ENCODE data around the gene SRPK3.

SRPK3 gene

GRCh38 chrX:153781428-153782047, 697 bp downstream of the SRPK3 start:
- no peak for DNase-seq
- TF ChIP-seq, protein P1, sequence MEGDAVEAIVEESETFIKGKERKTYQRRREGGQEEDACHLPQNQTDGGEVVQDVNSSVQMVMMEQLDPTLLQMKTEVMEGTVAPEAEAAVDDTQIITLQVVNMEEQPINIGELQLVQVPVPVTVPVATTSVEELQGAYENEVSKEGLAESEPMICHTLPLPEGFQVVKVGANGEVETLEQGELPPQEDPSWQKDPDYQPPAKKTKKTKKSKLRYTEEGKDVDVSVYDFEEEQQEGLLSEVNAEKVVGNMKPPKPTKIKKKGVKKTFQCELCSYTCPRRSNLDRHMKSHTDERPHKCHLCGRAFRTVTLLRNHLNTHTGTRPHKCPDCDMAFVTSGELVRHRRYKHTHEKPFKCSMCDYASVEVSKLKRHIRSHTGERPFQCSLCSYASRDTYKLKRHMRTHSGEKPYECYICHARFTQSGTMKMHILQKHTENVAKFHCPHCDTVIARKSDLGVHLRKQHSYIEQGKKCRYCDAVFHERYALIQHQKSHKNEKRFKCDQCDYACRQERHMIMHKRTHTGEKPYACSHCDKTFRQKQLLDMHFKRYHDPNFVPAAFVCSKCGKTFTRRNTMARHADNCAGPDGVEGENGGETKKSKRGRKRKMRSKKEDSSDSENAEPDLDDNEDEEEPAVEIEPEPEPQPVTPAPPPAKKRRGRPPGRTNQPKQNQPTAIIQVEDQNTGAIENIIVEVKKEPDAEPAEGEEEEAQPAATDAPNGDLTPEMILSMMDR (IDR thresholded peaks at IDR 0.05; ENCODE audit: low read depth, low read length): no peak
- Histone ChIP-seq H3K9me3 (no peaks in the 10 kb centered on the region), H3K4me1 (peaks cover 20% of the 10 kb centered on the region), H3K36me3 (0 out of 2 replicates have a peak, but pooled peaks cover 4% of the 10 kb centered on the region), H3K27me3 (no peaks in the 10 kb centered on the region), H3K4me3 (ENCODE audit: low read depth, low read length) (no peak overlapping the region)

GRCh38 chrX:153782313-153782712, 1.5 kb downstream of the SRPK3 start:
- DNase-seq: peak; percentile 62
- no peaks in the 10 kb centered on the region for H3K27me3 ChIP-seq
- TF ChIP-seq, protein P1 (IDR thresholded peaks at IDR 0.05; ENCODE audit: low read depth, low read length): peak; percentile 45
- H3K4me3 ChIP-seq (ENCODE audit: low read depth, low read length): no peak overlapping the region
- H3K9me3 ChIP-seq: no peaks in the 10 kb centered on the region
- H3K36me3 ChIP-seq: 0 out of 2 replicates have a peak, but pooled peaks cover 4% of the 10 kb centered on the region
- peaks cover 20% of the 10 kb centered on the region for H3K4me1 ChIP-seq

DNA sequence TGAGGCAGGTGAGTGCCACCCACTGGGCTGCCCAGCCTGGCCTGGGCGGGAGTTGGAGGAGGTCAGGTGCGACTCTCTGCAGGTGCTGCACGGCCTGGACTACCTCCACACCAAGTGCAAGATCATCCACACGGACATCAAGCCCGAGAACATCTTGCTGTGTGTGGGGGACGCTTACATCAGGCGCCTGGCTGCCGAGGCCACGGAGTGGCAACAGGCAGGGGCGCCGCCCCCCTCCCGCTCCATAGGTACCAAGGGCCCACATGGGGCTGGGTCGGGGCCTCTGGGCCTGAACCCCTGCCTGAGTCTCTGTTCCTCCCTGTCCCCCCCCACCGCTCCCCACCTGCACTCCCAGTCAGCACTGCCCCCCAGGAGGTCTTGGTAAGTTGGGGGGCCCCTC, 2.0 kb downstream of the SRPK3 start:
- no peak for DNase-seq
- Histone ChIP-seq H3K4me3 (ENCODE audit: low read depth, low read length) (no peak overlapping the region), H3K4me1 (peaks cover 20% of the 10 kb centered on the region), H3K9me3 (no peaks in the 10 kb centered on the region), H3K36me3 (0 out of 2 replicates have a peak, but pooled peaks cover 4% of the 10 kb centered on the region), H3K27me3 (no peaks in the 10 kb centered on the region)
- TF ChIP-seq, protein P1 (IDR thresholded peaks at IDR 0.05; ENCODE audit: low read depth, low read length): no peak

DNA sequence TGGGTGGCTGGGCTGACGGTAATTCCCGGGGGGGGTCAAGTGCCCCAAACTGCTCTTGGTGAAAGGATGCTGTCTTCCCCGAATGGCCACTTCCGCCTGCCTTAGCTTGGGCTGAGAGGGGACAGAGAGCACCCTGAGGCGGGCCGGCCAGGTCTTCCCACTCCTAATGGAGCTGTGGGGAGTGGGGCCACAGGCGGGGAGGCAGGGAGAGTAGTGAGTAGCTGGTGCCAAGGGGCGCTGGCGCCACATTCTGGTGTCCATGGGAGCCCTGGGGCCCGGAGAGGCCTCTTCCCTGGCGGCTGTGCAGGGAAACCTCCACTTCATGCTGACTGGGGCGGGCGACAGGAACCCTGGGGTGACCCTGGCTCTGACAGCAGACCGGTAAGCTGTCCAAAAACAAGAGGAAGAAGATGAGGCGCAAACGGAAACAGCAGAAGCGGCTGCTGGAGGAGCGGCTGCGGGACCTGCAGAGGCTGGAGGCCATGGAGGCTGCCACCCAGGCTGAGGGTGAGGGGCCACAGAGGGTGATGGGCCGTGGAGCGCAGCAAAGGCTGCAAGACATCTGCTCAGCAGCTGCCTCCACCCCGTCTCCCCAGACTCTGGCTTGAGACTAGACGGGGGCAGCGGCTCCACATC, 2.7 kb downstream of the SRPK3 start:
- no peak overlapping the region for H3K4me3 ChIP-seq (ENCODE audit: low read depth, low read length)
- no peak for DNase-seq
- H3K9me3 ChIP-seq: no peaks in the 10 kb centered on the region
- TF ChIP-seq, protein P1 (IDR thresholded peaks at IDR 0.05; ENCODE audit: low read depth, low read length): no peak
- no peaks in the 10 kb centered on the region for H3K27me3 ChIP-seq
- H3K4me1 ChIP-seq: peaks cover 20% of the 10 kb centered on the region
- H3K36me3 ChIP-seq: 0 out of 2 replicates have a peak, but pooled peaks cover 4% of the 10 kb centered on the region

DNA sequence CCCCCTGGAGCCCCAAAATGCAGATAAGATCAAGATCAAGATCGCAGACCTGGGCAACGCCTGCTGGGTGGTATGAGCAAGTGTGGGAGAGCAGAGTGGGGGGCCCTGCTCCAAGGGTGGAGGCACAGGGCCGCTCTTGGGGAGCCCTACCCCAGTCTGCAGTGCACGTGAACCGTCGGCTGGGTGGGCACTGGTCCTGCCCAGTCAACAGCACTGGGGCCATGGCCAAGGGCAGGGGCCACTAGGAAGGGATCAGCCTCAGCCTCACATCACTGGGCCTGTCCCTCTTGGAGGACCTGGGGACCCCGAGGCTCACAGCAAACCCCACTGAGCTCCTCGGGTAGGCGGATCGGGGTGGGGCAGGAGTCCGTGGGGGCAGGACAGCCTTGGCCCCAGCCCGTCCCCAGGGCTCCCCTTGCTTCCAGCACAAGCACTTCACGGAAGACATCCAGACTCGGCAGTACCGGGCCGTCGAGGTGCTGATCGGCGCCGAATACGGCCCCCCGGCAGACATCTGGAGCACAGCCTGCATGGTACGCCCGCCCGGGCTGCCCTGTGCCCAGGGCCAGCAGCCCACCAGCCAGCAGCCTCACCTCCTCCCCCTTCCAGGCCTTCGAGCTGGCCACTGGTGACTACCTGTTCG, 3.6 kb downstream of the SRPK3 start:
- Histone ChIP-seq H3K4me3 (ENCODE audit: low read depth, low read length) (no peak overlapping the region), H3K4me1 (peaks cover 20% of the 10 kb centered on the region), H3K9me3 (no peaks in the 10 kb centered on the region), H3K27me3 (no peaks in the 10 kb centered on the region), H3K36me3 (peaks cover 4% of the 10 kb centered on the region; the same call in 1 of the 2 replicates)
- no peak for DNase-seq
- TF ChIP-seq, protein P1 (IDR thresholded peaks at IDR 0.05; ENCODE audit: low read depth, low read length): no peak

- TF ChIP-seq, protein P1 (IDR thresholded peaks at IDR 0.05; ENCODE audit: low read depth, low read length): no peak
- DNase-seq: no peak
- H3K9me3 ChIP-seq: no peaks in the 10 kb centered on the region
- no peak overlapping the region for H3K4me3 ChIP-seq (ENCODE audit: low read depth, low read length)
- H3K4me1 ChIP-seq: peaks cover 15% of the 10 kb centered on the region
- no peaks in the 10 kb centered on the region for H3K27me3 ChIP-seq
- H3K36me3 ChIP-seq: peaks cover 14% of the 10 kb centered on the region
Measured at GRCh38 chrX:153786669-153787068, 5.8 kb downstream of the SRPK3 start.

Measured in BE2C (cell line).